PC-9 (cell line): ENCODE measurements around the gene PTH1R. TPM values are rescaled to one million over a fixed set of nuclear protein-coding genes. Genes with fewer than 3 reads are reported as not detected.

Source experiments
- BruUV-seq: library from RNA; stranded (reverse); fragments of 400-500 nt; replicated peaks from 2 replicates; lab custom pipeline; 2021; lab: Mats Ljungman, UMichigan
- CTCF ChIA-PET: fragments of 300-600 bp; sonication (Branson Sonifier 250); formaldehyde crosslinking; loops from one replicate; lab custom pipeline; 2022; ENCODE audit warnings: antibody characterized with exemption; lab: Charles Lee
- POLR2A ChIA-PET: fragments of 300-600 bp; sonication (Branson Sonifier 250); formaldehyde crosslinking; loops from one replicate; lab custom pipeline; 2022; ENCODE audit warnings: antibody characterized with exemption; ENCODE audit not compliant: unreplicated experiment; lab: Charles Lee
- DNase-seq, 2 experiments: peaks; one replicate each; pipeline versions ENCODE4 v3.0.0 to v3.0.0-alpha.2; 2015 to 2022; ENCODE audit warnings: mixed read lengths in 1 of 2
- H2AFZ ChIP-seq: fragments of 200-600 bp; sonication (generic); 2 replicates; pipeline ENCODE4 v1.8.1; 2017; ENCODE audit warnings: antibody characterized with exemption
- H3F3A ChIP-seq: fragments of 200-600 bp; sonication (generic); 2 replicates; pipeline ENCODE4 v1.8.1; 2017; ENCODE audit warnings: antibody characterized with exemption, mild to moderate bottlenecking, low read depth; ENCODE audit not compliant: insufficient read depth
- H3K27ac ChIP-seq: fragments of 200-600 bp; sonication (generic); 2 replicates; pipeline ENCODE4 v1.6.1; 2016; ENCODE audit warnings: mixed run types
- H3K27me3 ChIP-seq: fragments of 200-600 bp; sonication (generic); 2 replicates; pipeline ENCODE4 v1.6.1; 2016; ENCODE audit warnings: low read depth, mixed run types; ENCODE audit not compliant: insufficient read depth
- H3K36me3 ChIP-seq: fragments of 200-600 bp; sonication (generic); 2 replicates; pipeline ENCODE4 v1.6.1; 2016; ENCODE audit warnings: low read depth, mixed run types
- H3K4me1 ChIP-seq: fragments of 200-600 bp; sonication (generic); replicated peaks from 2 replicates; pipeline ENCODE4 v1.6.1; 2016; ENCODE audit warnings: mixed run types; ENCODE audit not compliant: insufficient read depth
- H3K4me2 ChIP-seq: fragments of 200-600 bp; sonication (generic); 2 replicates; pipeline ENCODE4 v1.6.1; 2017; ENCODE audit warnings: mixed run types
- H3K4me3 ChIP-seq: fragments of 200-600 bp; sonication (generic); 2 replicates; pipeline ENCODE4 v1.6.1; 2016; ENCODE audit warnings: mixed run types
- H3K79me2 ChIP-seq: fragments of 200-600 bp; sonication (generic); 2 replicates; pipeline ENCODE4 v1.6.1; 2017; ENCODE audit warnings: low read depth, mixed run types
- H3K9me2 ChIP-seq: fragments of 200-600 bp; sonication (generic); 2 replicates; pipeline ENCODE4 v1.8.1; 2017; ENCODE audit warnings: mild to moderate bottlenecking; ENCODE audit not compliant: insufficient read depth
- H3K9me3 ChIP-seq: fragments of 200-600 bp; sonication (generic); 2 replicates; pipeline ENCODE4 v1.8.1; 2016; ENCODE audit warnings: low read depth; ENCODE audit not compliant: insufficient read depth
- H4K20me1 ChIP-seq: fragments of 200-600 bp; sonication (generic); 2 replicates; pipeline ENCODE4 v1.8.1; 2017; ENCODE audit not compliant: insufficient read depth
- EZH2 ChIP-seq: fragments of 200-600 bp; sonication (generic); IDR thresholded peaks from 2 replicates; pipeline ENCODE4 v1.8.0; 2017; ENCODE audit warnings: antibody characterized with exemption, low read depth
- intact Hi-C: fragments of 100-400 bp; cut with micrococcal nuclease; formaldehyde crosslinking; loops from one replicate; pipeline ENCODE4 v1.10.0; 2022; ENCODE audit not compliant: unreplicated experiment
- total RNA-seq: library from RNA; stranded (reverse); gene quantifications from 2 replicates; pipeline ENCODE4 v1.2.3, GENCODE V29; 2021
- TF ChIP-seq, protein P1 (sequence below): fragments of 200-600 bp; sonication (generic); conservative IDR thresholded peaks from 2 replicates; pipeline ENCODE4 v1.6.1; 2017; ENCODE audit warnings: mixed run types, antibody characterized with exemption, mild to moderate bottlenecking, moderate library complexity

Gene PTH1R
- total RNA-seq, 1 experiment from 2014 or later, result not detected

DNA sequence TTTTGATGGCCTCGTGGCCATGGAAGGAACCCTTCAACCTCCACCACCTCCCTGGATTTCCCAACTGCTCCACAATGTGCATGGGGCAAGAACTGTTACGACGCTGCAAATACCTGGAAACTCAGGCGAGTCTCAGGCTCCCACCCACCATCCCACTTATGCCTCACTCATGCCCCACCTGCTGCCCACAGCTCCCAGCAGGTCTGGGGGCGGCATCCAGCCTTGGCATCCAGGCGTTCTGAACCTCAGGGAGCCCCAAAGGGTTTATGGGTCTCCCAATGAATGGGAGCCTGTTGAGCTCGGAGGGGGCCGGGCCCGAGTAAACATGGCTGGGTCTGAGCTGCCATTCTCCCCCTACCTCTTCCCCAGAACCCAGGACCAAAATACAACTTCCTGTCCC, 2.0 kb upstream of the PTH1R start:
- BruUV-seq, result no TSS peak
- H3K9me3 ChIP-seq, result no peaks in the 10 kb centered on the region
- TF ChIP-seq, protein P1, sequence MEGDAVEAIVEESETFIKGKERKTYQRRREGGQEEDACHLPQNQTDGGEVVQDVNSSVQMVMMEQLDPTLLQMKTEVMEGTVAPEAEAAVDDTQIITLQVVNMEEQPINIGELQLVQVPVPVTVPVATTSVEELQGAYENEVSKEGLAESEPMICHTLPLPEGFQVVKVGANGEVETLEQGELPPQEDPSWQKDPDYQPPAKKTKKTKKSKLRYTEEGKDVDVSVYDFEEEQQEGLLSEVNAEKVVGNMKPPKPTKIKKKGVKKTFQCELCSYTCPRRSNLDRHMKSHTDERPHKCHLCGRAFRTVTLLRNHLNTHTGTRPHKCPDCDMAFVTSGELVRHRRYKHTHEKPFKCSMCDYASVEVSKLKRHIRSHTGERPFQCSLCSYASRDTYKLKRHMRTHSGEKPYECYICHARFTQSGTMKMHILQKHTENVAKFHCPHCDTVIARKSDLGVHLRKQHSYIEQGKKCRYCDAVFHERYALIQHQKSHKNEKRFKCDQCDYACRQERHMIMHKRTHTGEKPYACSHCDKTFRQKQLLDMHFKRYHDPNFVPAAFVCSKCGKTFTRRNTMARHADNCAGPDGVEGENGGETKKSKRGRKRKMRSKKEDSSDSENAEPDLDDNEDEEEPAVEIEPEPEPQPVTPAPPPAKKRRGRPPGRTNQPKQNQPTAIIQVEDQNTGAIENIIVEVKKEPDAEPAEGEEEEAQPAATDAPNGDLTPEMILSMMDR, result no peak
- no peak for TF ChIP-seq EZH2
- H3K9me2 ChIP-seq, result no peaks in the 10 kb centered on the region
- no peaks in the 10 kb centered on the region for H3K36me3 ChIP-seq
- no peak overlapping the region for H3K4me3 ChIP-seq
- H4K20me1 ChIP-seq, result no peaks in the 10 kb centered on the region
- H3K27ac ChIP-seq, result no peak overlapping the region
- H3K4me1 ChIP-seq, result peaks cover 12% of the 10 kb centered on the region
- no peak for DNase-seq
- intact Hi-C loops, result no loop called here
- no peak overlapping the region for H3K4me2 ChIP-seq
- CTCF ChIA-PET, result interaction anchor here (0.6 kb wide), 1 partner anchor 30 kb away, joined by 13 read pairs; no protein-coding TSS in a partner anchor
- no peaks in the 10 kb centered on the region for H3K79me2 ChIP-seq
- no peaks in the 10 kb centered on the region; the same call in 1 of the 2 replicates for H3F3A ChIP-seq
- no peak overlapping the region for H2AFZ ChIP-seq
- POLR2A ChIA-PET, result no interaction called here
- no peaks in the 10 kb centered on the region for H3K27me3 ChIP-seq

DNA sequence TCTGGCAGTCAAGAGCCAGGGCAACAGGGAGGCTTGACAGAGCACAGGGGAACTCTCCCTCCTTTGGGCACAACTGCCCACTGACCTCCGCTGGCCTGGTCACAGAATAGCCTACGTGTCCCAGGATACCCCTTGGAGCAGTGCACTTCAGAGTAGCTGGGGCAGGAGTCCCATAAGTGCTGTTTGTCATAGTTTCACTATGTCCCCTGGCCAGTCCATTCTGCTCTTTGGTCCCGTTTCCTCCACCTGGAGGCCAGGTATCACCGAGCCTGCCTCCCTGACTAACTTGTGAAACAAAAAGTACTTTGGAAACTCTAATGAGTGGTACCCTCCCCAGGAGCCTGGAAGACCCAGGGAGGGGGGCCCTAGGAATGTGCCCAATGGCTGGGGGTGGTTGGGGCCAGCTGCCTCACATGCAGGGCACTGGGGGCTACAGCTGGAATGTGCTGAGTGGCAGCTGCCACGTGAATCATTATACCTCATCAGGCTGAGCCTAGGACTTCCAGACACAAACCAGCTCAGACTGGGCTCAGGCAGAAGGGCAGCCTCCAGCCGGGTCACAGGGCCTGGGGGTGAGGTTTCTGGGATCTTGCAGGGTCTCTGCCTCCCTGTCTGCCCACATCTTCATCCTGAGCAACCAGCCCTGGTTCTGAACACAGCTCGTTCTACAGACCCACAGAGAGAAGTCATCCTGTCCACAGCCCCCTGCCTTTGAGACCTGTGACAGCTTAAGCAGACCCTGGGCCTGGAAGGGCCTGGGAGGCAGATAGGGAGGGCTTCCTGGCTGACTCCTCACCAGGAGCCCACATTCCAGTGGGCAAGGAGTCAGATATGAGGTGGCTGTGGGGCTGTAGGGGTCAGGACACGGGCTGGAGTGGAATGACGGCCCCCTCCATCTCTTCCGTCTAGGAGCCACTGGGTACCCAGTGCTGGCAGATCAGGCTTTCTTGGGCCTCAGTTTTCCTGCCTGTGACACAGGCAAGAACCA, 914 bp upstream of the PTH1R start:
- Histone ChIP-seq H3F3A (no peaks in the 10 kb centered on the region; the same call in 1 of the 2 replicates), H3K27me3 (peaks cover 6% of the 10 kb centered on the region; the same call in 1 of the 2 replicates), H3K9me3 (no peaks in the 10 kb centered on the region), H3K79me2 (no peaks in the 10 kb centered on the region), H3K4me2 (no peak overlapping the region), H4K20me1 (no peaks in the 10 kb centered on the region), H3K27ac (no peak overlapping the region), H3K36me3 (no peaks in the 10 kb centered on the region), H3K4me3 (no peak overlapping the region), H2AFZ (no peak overlapping the region), H3K4me1 (peaks cover 12% of the 10 kb centered on the region), H3K9me2 (no peaks in the 10 kb centered on the region)
- TF ChIP-seq, protein P1, result no peak
- no peak for TF ChIP-seq EZH2
- intact Hi-C loops, result no loop called here
- ChIA-PET CTCF (no interaction called here), POLR2A (no interaction called here)
- no peak for DNase-seq
- no TSS peak for BruUV-seq

DNA sequence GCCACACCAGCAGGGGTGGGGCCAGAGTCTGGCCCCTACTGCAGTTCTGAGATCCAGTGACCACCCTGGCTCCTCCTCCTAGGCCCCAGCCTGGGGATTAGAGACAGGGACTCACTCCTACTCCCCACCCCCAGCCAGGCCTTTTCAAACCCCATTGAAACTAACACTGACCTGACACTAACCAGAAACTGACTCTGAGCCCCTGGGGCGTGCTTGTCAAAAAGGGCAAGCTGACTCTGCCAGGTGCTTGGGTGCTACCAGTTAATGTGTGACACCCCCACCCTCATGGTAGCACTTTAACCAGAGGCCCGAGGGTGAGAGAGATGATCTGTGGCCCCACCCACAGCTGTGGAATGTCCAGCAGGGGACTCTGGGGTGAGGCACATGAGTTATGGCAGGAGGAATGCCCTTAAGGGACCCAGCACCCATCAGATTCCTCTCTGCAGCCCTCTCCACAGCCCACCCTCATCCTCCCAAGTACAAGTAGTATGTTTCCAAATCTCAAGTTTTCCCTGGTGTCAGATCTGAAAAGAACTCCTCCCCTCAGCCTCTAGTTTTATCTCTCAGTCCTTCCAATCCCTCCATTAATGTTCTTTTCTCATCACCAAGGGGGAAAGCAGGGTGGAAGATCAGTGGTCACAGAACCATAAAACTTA, 1.4 kb downstream of the PTH1R start:
- H3F3A ChIP-seq, result no peaks in the 10 kb centered on the region; the same call in 1 of the 2 replicates
- no peaks in the 10 kb centered on the region for H3K9me2 ChIP-seq
- no peaks in the 10 kb centered on the region for H4K20me1 ChIP-seq
- peaks cover 20% of the 10 kb centered on the region for H3K27me3 ChIP-seq
- no peaks in the 10 kb centered on the region for H3K36me3 ChIP-seq
- BruUV-seq, result no TSS peak
- TF ChIP-seq EZH2, result no peak
- TF ChIP-seq, protein P1, result no peak
- H2AFZ ChIP-seq, result no peak overlapping the region
- H3K4me1 ChIP-seq, result peaks cover 12% of the 10 kb centered on the region
- H3K79me2 ChIP-seq, result no peaks in the 10 kb centered on the region
- H3K4me2 ChIP-seq, result peak overlapping the region; percentile 34; the same call in 1 of the 2 replicates
- no peak overlapping the region for H3K27ac ChIP-seq
- peak; percentile 59 to 79 for DNase-seq
- CTCF ChIA-PET, result no interaction called here
- no peak overlapping the region for H3K4me3 ChIP-seq
- intact Hi-C loops, result no loop called here
- POLR2A ChIA-PET, result no interaction called here
- no peaks in the 10 kb centered on the region for H3K9me3 ChIP-seq
